ENCODE measurements around the gene ADH4. TPM values are rescaled to one million over a fixed set of nuclear protein-coding genes. Genes with fewer than 3 reads are reported as not detected.

The ADH4 gene
- total RNA-seq, 2 donors from 2014 or later: not detected

- Mint-ChIP-seq H3K27ac (no peak overlapping the region), H3K9me3 (no peaks in the 10 kb centered on the region)
- no peak for ATAC-seq
Measured at GRCh38 chr4:99154658-99155342, 10.7 kb upstream of the ADH4 start.

GRCh38 chr4:99151995-99152394 is 7.9 kb upstream of the ADH4 start:
- no peaks in the 10 kb centered on the region for H3K36me3 Mint-ChIP-seq
- H3K27ac Mint-ChIP-seq: no peak overlapping the region
- H3K4me1 Mint-ChIP-seq (ENCODE audit: low read depth in 2 of 2): no peaks in the 10 kb centered on the region
- ATAC-seq (no peak), DNase-seq (ENCODE audit: low spot score) (no peak)
- H3K4me3 Mint-ChIP-seq: no peak overlapping the region
- H3K27me3 Mint-ChIP-seq: peaks cover 3 to 16% of the 10 kb centered on the region in 2 donors
- no peaks in the 10 kb centered on the region for H3K9me3 Mint-ChIP-seq

More at GRCh38 chr4:99154658-99155342, 10.7 kb upstream of the ADH4 start:
- Mint-ChIP-seq H3K36me3 (no peaks in the 10 kb centered on the region), H3K4me1 (ENCODE audit: low read depth in 2 of 2) (no peaks in the 10 kb centered on the region), H3K4me3 (no peak overlapping the region), H3K27me3 (peaks cover 3 to 16% of the 10 kb centered on the region in 2 donors)
- no peak for DNase-seq (ENCODE audit: low spot score)

- H3K4me1 Mint-ChIP-seq (ENCODE audit: low read depth in 2 of 2): no peaks in the 10 kb centered on the region
- DNase-seq (ENCODE audit: low spot score): no peak
- no peak overlapping the region for H3K4me3 Mint-ChIP-seq
- H3K27ac Mint-ChIP-seq: no peak overlapping the region
- H3K27me3 Mint-ChIP-seq: peaks cover 3 to 16% of the 10 kb centered on the region in 2 donors
- H3K36me3 Mint-ChIP-seq: no peaks in the 10 kb centered on the region
- ATAC-seq: no peak
- H3K9me3 Mint-ChIP-seq: no peaks in the 10 kb centered on the region
Measured at GRCh38 chr4:99151452-99151851, 7.4 kb upstream of the ADH4 start.

DNA sequence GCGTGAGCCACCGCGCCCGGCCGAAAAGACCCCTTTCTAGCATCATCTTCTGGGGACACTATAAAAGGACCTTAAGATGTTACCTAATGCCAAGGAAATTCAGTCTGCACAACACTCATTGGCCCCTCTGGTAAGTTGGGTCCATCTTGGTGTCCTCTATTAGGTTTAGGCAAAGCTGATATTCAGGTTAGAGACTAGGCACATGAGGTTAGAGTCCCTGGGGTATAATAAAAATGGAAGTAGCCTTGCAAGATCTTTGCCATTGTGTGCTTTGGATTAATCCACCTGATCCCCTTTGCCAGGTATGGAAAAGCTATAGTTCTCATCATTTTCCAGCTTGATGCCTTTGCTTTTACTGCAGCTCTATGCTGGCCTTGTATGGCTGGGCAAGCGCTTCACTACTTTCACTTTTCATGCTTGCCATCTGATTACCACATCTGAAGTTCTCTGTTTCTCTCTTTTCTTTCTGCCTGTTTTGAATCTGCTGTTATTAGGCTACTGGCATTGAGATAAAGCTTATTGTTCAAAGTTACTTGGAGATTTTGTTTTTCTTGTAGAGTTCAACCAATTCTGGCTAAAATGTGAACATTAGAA is 5.4 kb upstream of the ADH4 start:
- H3K9me3 Mint-ChIP-seq: no peaks in the 10 kb centered on the region
- H3K4me3 Mint-ChIP-seq: no peak overlapping the region
- no peaks in the 10 kb centered on the region for H3K4me1 Mint-ChIP-seq (ENCODE audit: low read depth in 2 of 2)
- no peaks in the 10 kb centered on the region for H3K36me3 Mint-ChIP-seq
- H3K27me3 Mint-ChIP-seq: peaks cover 3 to 6% of the 10 kb centered on the region in 2 donors
- no peak for ATAC-seq
- H3K27ac Mint-ChIP-seq: no peak overlapping the region
- no peak for DNase-seq (ENCODE audit: low spot score)

DNA sequence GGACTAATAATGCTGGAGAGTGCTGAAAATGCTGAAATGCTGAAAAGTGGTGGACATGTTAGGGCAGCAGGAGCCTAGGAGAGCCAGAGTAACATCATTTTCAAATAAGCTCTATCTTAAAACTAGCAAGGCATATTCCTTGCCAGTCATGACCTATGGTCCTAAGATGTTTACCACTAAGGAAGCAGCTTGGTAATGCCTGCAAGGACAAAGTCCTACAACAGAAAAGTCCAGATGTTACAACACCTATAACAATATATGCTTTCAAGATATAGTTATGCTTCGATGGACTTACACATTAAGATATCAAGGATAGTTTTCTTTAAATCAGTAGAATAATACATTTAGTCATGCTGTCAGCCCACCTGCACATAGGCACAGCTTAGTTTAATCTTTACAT is 4.5 kb upstream of the ADH4 start:
- no peaks in the 10 kb centered on the region for H3K9me3 Mint-ChIP-seq
- H3K4me1 Mint-ChIP-seq (ENCODE audit: low read depth in 2 of 2): no peaks in the 10 kb centered on the region
- H3K27me3 Mint-ChIP-seq: peaks cover 3 to 6% of the 10 kb centered on the region in 2 donors
- H3K27ac Mint-ChIP-seq: no peak overlapping the region
- H3K4me3 Mint-ChIP-seq: no peak overlapping the region
- DNase-seq (ENCODE audit: low spot score): no peak
- no peaks in the 10 kb centered on the region for H3K36me3 Mint-ChIP-seq
- no peak for ATAC-seq

GRCh38 chr4:99144587-99144986 is 490 bp upstream of the ADH4 start:
- no peaks in the 10 kb centered on the region for H3K9me3 Mint-ChIP-seq
- H3K4me3 Mint-ChIP-seq: no peak overlapping the region
- no peaks in the 10 kb centered on the region for H3K36me3 Mint-ChIP-seq
- DNase-seq (ENCODE audit: low spot score) (no peak), ATAC-seq (no peak)
- H3K27ac Mint-ChIP-seq: no peak overlapping the region
- no peaks in the 10 kb centered on the region for H3K27me3 Mint-ChIP-seq
- H3K4me1 Mint-ChIP-seq (ENCODE audit: low read depth in 2 of 2): no peaks in the 10 kb centered on the region

DNA sequence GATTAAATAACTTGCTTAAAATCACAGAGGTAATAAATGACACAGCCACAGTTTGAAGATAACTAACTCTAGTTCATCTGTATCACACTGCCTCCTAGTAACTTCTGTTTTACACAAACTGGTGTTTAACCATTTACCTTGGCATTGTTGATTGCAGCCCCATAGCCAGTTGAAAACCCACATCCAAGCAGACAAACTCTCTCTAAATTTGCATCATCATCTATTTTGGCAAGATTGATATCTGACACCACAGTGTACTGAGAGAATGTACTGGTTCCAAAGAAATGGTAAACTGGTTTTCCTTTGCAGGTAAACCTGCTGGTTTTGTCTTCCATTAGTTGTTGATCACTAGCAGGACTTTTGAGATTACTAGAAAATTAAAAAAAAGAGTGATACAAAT is 7.8 kb downstream of the ADH4 start:
- Mint-ChIP-seq H3K27me3 (peaks cover 0 to 6% of the 10 kb centered on the region in 2 donors), H3K4me1 (ENCODE audit: low read depth in 2 of 2) (no peaks in the 10 kb centered on the region), H3K4me3 (no peak overlapping the region), H3K27ac (no peak overlapping the region), H3K9me3 (no peaks in the 10 kb centered on the region), H3K36me3 (no peaks in the 10 kb centered on the region)
- DNase-seq (ENCODE audit: low spot score): no peak
- no peak for ATAC-seq

DNA sequence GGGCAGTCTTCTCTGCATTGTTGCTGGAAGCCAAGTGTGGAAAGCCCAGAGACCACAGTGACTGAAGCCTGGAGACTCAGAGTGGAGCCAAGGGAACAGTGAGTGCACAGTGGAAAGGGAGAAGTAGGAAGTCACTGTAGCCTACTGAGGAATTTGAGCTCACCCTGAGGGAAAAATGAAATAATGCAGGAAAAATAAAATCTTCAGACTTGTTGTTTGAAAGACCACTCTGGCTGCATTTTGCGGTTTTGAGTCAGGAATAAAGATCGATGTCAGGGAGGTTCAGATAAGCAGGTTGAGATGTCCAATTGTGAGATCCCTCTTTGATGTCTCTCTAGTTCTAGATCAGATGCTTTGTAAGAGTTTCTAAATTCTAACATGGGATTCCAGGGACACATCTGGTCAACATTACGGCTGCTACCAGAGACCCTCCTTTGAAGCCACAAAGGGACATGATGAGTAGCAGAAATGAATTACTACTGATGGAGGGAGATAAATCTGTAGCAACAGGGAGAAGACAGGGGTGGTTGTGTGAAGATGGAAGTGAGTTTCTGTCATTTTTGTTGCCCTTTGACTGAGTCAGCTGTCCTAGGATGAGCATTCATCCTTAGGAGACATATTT is 8.4 kb downstream of the ADH4 start:
- H3K27ac Mint-ChIP-seq: no peak overlapping the region
- no peaks in the 10 kb centered on the region for H3K36me3 Mint-ChIP-seq
- no peaks in the 10 kb centered on the region for H3K9me3 Mint-ChIP-seq
- peaks cover 0 to 6% of the 10 kb centered on the region in 2 donors for H3K27me3 Mint-ChIP-seq
- no peak overlapping the region for H3K4me3 Mint-ChIP-seq
- ATAC-seq (no peak), DNase-seq (ENCODE audit: low spot score) (no peak)
- no peaks in the 10 kb centered on the region for H3K4me1 Mint-ChIP-seq (ENCODE audit: low read depth in 2 of 2)

GRCh38 chr4:99134586-99134985 is 9.5 kb downstream of the ADH4 start:
- DNase-seq (ENCODE audit: low spot score): no peak
- Mint-ChIP-seq H3K27me3 (peaks cover 0 to 6% of the 10 kb centered on the region in 2 donors), H3K4me1 (ENCODE audit: low read depth in 2 of 2) (no peaks in the 10 kb centered on the region), H3K27ac (no peak overlapping the region), H3K9me3 (no peaks in the 10 kb centered on the region), H3K4me3 (no peak overlapping the region), H3K36me3 (no peaks in the 10 kb centered on the region)
- no peak for ATAC-seq

DNA sequence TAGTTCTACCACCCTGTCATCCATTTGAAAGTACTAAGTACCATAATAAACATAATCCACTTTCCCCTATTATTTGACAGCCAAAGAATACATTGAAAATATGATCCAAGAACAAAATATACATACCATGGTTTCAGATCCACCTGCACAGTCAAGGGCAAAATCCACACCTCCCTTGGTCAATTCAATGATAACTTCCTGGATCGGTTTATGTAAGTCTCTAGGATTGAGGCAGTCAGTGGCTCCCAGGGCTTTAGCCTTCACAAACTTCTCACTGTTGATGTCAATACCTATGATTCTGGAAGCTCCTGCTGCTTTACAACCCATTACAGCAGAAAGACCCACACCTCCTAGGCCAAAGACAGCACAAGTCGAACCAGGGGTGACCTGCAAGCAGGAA is 12.7 kb downstream of the ADH4 start:
- Mint-ChIP-seq H3K27ac (no peak overlapping the region), H3K27me3 (peaks cover 0 to 6% of the 10 kb centered on the region in 2 donors), H3K4me3 (no peak overlapping the region), H3K4me1 (ENCODE audit: low read depth in 2 of 2) (no peaks in the 10 kb centered on the region), H3K36me3 (no peaks in the 10 kb centered on the region), H3K9me3 (no peaks in the 10 kb centered on the region)
- ATAC-seq (no peak), DNase-seq (ENCODE audit: low spot score) (no peak)

DNA sequence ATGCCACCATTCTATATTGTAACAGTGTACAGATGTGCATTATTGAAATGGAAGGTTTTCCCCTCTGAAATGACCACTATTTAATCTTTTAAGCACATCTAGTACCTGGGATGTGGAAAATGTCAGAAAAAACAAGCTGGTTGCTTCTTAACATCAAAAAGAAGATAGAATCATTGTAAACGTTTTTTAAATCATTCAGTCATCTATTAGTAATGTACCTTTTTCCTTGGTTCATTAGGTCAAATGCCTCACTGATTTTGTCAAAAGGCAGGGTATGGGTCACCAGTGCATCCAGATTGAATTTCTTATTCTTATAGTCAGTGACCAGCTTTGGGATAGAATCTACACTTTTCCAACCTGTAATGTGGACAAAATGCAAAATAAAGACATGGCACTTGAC is 17.7 kb downstream of the ADH4 start:
- Mint-ChIP-seq H3K4me1 (ENCODE audit: low read depth in 2 of 2) (no peaks in the 10 kb centered on the region), H3K27ac (no peak overlapping the region), H3K4me3 (no peak overlapping the region), H3K9me3 (no peaks in the 10 kb centered on the region), H3K27me3 (peaks cover 0 to 7% of the 10 kb centered on the region in 2 donors), H3K36me3 (no peaks in the 10 kb centered on the region)
- DNase-seq (ENCODE audit: low spot score) (no peak), ATAC-seq (no peak)

DNA sequence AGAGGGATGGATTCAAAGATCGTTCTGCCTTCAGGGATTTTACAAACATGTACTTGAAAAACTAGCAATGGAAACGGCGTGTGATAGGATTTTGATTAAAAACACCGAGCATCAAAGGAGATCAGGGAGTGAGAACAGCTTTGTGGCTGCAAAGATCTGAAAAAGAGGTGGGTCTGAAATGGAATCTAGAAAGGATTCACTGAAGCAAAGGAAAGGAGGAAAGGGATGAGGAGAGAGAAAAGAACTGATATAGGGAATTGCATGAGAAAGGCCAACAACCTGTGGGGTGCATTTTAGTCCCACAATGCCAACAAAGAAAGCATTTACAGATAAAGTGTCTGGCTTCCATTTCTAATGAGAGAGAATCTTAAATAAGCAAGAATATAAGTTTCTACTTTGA is 23.1 kb downstream of the ADH4 start:
- H3K27me3 Mint-ChIP-seq: peaks cover 4 to 6% of the 10 kb centered on the region in 2 donors
- DNase-seq (ENCODE audit: low spot score) (no peak), ATAC-seq (no peak)
- no peak overlapping the region for H3K4me3 Mint-ChIP-seq
- H3K36me3 Mint-ChIP-seq: no peaks in the 10 kb centered on the region
- no peaks in the 10 kb centered on the region for H3K9me3 Mint-ChIP-seq
- H3K4me1 Mint-ChIP-seq (ENCODE audit: low read depth in 2 of 2): no peaks in the 10 kb centered on the region
- no peak overlapping the region for H3K27ac Mint-ChIP-seq

DNA sequence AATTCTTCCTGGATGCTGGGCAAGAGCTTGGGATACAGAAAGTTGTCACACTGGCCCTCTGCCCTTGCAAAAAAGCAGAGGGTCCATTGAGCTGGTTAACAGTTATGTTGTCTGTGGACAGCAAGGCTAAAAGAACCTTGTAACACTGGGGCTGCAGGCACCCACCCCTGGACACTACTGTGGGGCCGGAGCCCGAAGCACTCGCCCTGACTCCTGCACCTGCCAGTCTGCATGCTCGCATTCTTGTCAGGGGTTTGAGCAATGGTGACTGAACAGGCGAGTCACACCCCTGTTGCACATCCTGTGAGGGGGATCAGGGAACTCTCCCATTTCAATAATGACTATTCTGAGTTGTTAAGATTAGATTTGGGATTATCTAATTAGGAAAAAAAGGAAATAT is 23.6 kb downstream of the ADH4 start:
- ATAC-seq (no peak), DNase-seq (ENCODE audit: low spot score) (no peak)
- Mint-ChIP-seq H3K27me3 (peaks cover under 1 to 4% of the 10 kb centered on the region in 2 donors), H3K4me3 (no peak overlapping the region), H3K9me3 (no peaks in the 10 kb centered on the region), H3K36me3 (no peaks in the 10 kb centered on the region), H3K4me1 (ENCODE audit: low read depth in 2 of 2) (no peaks in the 10 kb centered on the region), H3K27ac (no peak overlapping the region)

DNA sequence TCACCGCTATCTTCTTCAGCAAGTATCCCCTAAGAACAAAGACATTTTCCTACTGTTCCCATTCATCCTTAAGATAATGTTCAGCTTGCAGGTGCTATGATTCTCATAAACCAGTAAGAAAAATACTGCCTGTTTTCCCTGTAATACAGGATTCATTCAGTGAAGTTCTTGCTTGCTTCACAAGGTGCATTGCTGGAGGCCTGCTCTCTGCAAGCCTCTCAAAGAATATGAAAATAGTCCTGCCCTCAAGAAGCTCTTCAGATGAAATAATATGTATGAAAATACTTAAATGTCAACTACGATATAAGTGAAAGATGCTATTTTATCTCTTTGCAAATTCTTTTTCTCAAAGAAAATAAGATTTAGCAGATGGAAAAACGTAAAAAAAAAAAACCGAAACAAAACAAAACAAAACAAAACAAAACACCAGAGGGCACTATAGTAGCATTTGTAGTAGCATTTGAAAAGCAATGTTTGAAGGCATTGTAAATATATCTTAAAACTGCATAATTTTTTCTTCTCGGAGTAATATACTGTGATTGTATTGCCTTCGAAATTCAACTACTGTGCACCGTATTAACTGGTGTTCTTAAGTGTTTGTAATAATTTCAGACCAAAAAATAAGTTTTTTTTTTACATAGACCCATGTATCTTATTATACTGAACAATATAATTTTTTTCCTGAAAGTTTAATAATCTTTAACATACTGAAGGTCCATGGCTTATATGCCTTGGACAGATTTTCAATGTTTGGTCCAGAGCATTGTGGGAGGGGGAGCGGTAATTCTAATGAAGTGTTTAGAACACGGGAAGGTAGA is 26.0 kb downstream of the ADH4 start:
- Mint-ChIP-seq H3K27me3 (peaks cover 0 to 4% of the 10 kb centered on the region in 2 donors), H3K27ac (no peak overlapping the region), H3K4me1 (ENCODE audit: low read depth in 2 of 2) (no peaks in the 10 kb centered on the region), H3K9me3 (no peaks in the 10 kb centered on the region), H3K4me3 (no peak overlapping the region), H3K36me3 (no peaks in the 10 kb centered on the region)
- ATAC-seq: no peak
- no peak for DNase-seq (ENCODE audit: low spot score)
